NCI-H69 (cell line): ENCODE data around the gene ACOT13.
"Not testable (repeated sequence)": the region's sequence is repeated elsewhere in the genome, so short reads cannot be mapped to it uniquely, and the experiment has no call there.

Experiments
- DNase-seq: peaks from one replicate; lab custom pipeline; 2025; lab: John Stamatoyannopoulos, UW

ACOT13 gene

GRCh38 chr6:24666641-24667377, at the start of gene ACOT13, which contains the start of gene TDP2:
TSS of gene ACOT13 (plus strand) at chr6:24667077. CDS start at chr6:24667264, 187 bp downstream.
TSS of gene TDP2 (minus strand) at chr6:24666899. CDS start at chr6:24666862, 37 bp downstream.
- DNase-seq, result peak; percentile 99

GRCh38 chr6:24619661-24620060, 47.2 kb upstream of the ACOT13 start:
- no peak for DNase-seq

GRCh38 chr6:24620637-24621036, 46.2 kb upstream of the ACOT13 start:
- no peak for DNase-seq

- DNase-seq, result no peak
These were observed 45.1 kb upstream of the ACOT13 start for GRCh38 chr6:24621626-24622289.

- DNase-seq, result no peak
These were observed 35.9 kb upstream of the ACOT13 start for GRCh38 chr6:24630856-24631505.

GRCh38 chr6:24631671-24632070, 35.2 kb upstream of the ACOT13 start:
- DNase-seq, result no peak

- no peak for DNase-seq
These were observed 34.3 kb upstream of the ACOT13 start for GRCh38 chr6:24632573-24632972.

- no peak for DNase-seq
These were observed 30.2 kb upstream of the ACOT13 start for GRCh38 chr6:24636681-24637080.

GRCh38 chr6:24640166-24640565, 26.7 kb upstream of the ACOT13 start:
- DNase-seq, result no peak

- DNase-seq, result not testable (repeated sequence)
These were observed 26.2 kb upstream of the ACOT13 start for GRCh38 chr6:24640631-24641030.

- DNase-seq, result no peak
These were observed 24.8 kb upstream of the ACOT13 start for GRCh38 chr6:24642061-24642460.

GRCh38 chr6:24643920-24644319, 23.0 kb upstream of the ACOT13 start:
- DNase-seq, result peak; percentile 42

- no peak for DNase-seq
These were observed 22.5 kb upstream of the ACOT13 start for GRCh38 chr6:24644377-24644776.

- peak; percentile 56 for DNase-seq
These were observed 20.1 kb upstream of the ACOT13 start for GRCh38 chr6:24646771-24647170.

GRCh38 chr6:24648276-24648675, 18.6 kb upstream of the ACOT13 start:
- DNase-seq, result no peak

GRCh38 chr6:24649691-24650090, 17.2 kb upstream of the ACOT13 start:
- no peak for DNase-seq

GRCh38 chr6:24650365-24650764, 16.5 kb upstream of the ACOT13 start:
- no peak for DNase-seq

GRCh38 chr6:24655215-24655614, 11.7 kb upstream of the ACOT13 start:
- no peak for DNase-seq

GRCh38 chr6:24658573-24659560, 8.0 kb upstream of the ACOT13 start:
- no peak for DNase-seq

GRCh38 chr6:24659561-24659960, 7.3 kb upstream of the ACOT13 start:
- no peak for DNase-seq

GRCh38 chr6:24660105-24660504, 6.8 kb upstream of the ACOT13 start:
- DNase-seq, result no peak

- not testable (repeated sequence) for DNase-seq
These were observed 5.1 kb upstream of the ACOT13 start for GRCh38 chr6:24661759-24662158.
